Measurements from ENCODE around the gene SCNN1A.

GRCh38 chr12:6326316-6327228 lies 48.8 kb downstream of the SCNN1A start:
- TF ChIP-seq CTCF (IDR thresholded peaks at IDR 0.05) (no peak), EZH2 (IDR thresholded peaks at IDR 0.05; ENCODE audit: borderline replicate concordance, insufficient read depth, low read depth, low read length, poor library complexity, severe bottlenecking) (no peak)

Measured in B cell (primary cell).